GM18909 (cell line): ENCODE measurements around the gene TMEM117.
A peak's percentile ranks its signal among the peaks of the same experiment; 100 is the strongest.

Experiments
- ATAC-seq: cut with Tn5 transposase; IDR thresholded peaks from one replicate; pipeline ENCODE4 v1.9.1; 2021; ENCODE audit warnings: mild to moderate bottlenecking; ENCODE audit not compliant: unreplicated experiment, poor library complexity

The TMEM117 gene

DNA sequence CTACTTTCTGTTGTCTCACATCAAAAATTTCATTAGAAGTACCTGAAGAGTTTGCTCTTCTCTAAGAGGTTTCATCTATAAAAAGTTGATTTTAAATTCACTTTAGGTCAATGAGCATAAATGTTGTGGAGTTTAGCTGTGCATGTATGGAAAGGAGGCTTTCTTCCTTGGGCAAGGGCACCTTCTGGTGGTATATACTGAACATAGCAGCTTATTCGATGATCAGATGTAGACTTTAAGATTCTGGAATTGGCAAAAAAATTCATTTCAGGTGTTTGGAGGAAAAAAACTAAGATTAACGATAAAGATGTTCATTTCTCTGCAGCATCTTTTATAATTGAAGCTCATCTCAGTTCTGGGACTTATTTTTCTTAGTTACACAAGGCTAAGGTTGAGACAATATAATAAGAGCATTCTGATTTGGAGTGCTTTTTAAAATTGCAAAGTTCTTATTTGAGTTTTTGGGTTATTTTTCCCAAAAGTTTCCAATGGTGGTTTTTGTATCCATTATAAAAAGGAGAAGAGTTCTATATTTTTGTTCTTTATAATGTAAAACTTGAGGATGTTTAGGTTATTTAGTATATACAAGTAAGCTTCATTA is 46.8 kb downstream of the TMEM117 start:
- ATAC-seq: peak; percentile 96

DNA sequence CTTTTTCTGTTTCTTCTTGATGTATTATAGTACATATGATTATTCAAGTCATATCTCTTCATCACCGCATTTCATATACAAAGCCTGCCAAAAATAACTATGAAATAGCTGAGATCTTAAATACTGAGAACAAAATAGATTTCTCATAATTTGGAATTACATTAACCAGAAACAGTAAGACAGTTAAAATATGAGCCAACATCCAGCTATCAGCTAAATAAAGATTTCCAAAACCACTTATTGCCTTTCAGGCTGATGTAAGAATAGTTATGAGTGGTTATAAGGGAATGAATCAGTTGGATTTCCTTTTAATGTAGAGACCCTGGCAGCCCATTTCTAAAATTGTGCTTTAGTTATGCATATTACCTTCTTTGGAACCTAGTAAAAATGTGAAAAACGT is 47.4 kb downstream of the TMEM117 start:
- no peak for ATAC-seq

DNA sequence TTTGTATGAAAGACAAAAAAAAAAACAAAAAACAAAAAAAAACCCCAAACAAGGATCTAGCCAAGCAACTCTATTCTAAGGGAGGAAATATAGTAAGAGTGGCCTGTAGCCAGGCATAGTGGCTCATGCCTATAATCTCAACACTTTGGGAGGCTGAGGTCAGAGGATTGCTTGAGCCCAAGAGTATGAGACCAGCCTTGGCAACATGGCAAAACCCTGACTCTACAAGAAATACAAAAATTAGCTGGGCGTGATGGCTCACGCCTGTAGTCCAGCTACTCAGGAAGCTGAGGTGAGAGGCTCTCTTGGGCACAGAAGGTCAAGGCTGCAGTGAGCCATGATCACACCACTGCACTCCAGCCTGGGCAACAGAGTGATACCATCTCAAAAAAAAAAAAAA is 47.9 kb downstream of the TMEM117 start:
- no peak for ATAC-seq

DNA sequence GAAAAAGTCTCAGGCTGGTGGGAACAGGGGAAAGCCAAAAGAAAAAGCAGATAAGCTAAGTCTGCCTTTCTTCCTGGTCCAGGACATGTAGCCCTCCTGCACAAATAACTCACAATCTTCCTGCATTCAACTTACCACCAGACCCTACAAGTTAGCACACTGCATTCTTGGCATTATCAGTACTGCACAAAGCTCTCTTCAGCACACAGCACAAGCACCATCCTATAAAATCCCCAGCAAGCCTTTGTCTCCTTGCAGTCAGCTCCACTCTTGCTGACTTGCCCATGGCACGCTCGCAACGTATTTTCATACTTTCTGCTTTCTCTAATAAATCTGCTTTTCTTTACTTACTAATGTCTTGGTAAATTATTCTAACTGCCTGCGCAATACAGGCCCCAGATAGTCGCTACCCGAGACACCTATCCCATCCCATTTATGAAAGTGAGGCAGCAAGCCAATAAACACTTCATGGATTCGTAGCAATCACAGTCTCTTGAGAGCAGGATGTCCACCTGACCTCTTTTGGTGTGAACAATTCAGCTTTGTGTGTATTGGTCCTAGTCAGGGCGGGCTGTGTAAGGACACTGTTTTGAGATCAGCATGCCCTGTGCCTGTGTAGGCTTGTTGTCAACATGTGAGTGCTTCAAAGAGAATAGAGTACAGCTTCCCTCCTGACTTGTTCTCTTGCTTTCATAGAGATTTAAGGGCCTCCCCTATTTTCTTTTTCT is 49.0 kb downstream of the TMEM117 start:
- ATAC-seq: no peak

DNA sequence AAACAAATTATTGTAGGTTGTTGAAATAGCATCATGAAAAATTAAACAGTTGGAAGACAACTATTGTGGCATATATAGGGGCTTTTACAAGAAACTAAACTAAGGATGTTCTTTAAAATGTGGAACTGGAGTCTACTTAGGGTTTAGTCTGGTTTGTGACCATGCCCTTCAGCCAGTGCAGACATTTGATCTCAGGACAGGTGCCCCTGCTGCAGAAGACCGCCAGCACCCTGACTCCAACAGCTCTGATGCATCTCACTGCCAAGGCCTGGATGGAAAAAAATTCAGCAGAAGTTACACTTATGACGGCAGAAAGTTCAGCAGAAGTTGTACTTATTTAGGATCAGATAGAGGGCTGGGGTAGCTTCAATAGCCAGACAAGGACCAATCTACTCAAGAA is 51.5 kb downstream of the TMEM117 start:
- no peak for ATAC-seq

DNA sequence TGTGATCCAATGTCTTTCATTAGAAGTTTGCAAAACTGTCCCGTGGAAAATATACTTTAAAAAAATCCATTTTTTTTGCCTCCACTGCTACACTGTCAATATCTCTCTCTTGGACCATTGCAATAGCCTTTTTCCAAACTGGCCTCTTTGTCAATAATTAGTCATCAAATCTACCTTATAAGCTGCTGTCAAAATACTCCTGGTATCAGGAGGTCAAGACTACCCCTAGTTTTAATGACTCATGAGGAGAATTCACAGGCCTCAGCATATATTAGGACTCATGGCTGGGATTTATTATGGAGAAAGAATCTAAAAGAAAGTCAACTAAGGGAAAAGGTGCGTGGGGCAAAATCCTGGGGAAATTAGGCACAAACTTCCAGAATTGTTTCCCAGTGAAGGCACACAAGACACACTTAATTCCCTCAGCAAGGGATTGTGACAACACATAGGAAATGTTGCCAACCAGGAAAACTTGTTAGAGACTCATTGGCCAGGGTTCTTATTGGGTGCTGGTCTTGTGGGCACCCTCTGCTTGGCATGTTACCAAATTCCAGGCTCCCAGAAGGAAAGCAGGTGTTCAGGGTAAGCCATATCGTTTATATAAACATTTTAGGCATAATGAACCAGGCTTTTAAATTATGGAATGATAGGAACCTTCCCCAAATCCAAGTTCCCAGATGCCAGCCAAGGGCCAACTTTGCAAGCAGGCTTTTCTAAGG is 56.1 kb downstream of the TMEM117 start:
- ATAC-seq: no peak

DNA sequence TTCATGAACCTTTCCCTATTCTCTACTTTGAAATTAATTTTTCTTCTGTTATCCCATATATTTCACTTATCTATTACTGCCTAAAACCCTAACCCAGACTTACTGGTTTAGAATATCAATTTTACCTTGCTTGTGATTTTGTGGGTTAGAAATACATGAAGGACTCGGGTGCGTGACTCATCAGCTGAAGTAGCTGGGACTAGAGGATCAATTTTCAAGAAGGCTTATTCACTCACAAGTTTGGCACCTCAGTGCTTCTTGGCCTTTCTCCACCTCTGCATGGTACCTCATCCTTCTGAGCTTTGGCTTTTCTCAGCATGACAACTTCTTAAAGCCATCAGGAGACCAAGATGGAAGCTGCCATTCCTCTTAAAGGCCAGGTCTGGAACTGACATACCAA is 57.8 kb downstream of the TMEM117 start:
- no peak for ATAC-seq

DNA sequence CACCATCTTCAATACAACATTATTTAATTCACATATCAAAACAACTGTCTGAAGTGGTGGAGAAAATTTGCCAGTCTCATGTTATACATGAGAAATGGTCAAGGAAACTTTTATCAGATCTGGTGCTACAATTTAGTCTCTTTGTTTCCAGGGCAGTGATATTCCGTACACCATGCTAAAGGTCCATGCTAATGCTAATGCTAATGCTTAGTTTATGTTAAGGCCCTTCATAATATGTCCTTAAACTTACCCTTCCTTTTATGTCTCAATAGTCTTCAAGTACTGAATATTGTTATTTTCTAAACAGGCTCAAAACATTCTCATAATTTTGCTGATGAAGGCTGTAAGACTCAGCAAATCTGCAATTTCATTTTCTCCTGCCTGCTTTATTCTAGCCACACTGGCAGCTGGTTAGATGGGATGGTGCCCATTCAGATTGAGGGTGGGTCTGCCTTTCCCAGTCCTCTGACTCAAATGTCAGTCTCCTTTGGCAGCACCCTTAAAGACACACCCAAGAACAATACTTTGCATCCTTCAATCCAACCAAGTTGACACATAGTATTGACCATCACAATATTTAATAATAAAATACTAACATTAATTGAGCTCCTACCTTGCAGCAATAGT is 59.8 kb downstream of the TMEM117 start:
- ATAC-seq: no peak

DNA sequence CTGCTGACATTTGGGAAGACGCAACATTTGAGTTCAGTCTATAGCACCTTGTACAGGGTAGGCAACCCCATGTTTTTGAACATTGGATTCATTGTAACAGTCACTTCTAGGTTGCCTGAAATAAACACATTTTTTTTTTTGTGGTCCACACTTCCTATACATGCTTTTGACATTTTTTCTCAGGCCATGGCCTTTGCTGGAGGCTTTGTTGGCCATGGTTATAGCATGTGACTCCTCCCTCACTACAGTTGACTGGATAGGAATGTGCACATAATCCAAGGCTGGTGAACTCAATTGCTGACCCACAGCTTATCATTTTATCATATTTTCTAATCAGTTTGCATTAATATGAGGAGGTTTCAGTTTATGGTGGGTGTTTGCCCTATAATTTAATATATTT is 60.6 kb downstream of the TMEM117 start:
- ATAC-seq: no peak

DNA sequence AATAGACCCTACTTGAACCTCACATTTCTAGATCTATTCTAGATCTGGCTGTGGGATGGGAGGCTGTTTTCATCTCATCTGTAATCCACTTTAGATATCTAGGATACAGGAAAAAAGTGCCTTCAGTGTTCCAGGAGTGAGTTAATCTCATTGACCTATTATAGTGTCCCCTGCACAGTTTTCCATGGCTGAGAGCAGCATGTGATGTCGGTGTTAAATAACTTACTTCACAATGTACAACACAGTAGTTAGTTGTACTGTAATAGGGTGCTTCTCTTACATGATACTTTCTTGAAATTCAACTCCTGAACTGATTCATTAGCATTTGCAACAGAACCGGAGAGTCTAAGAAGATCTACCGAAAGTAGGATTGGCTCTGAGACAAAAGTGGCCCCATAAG is 62.6 kb downstream of the TMEM117 start:
- ATAC-seq: no peak

DNA sequence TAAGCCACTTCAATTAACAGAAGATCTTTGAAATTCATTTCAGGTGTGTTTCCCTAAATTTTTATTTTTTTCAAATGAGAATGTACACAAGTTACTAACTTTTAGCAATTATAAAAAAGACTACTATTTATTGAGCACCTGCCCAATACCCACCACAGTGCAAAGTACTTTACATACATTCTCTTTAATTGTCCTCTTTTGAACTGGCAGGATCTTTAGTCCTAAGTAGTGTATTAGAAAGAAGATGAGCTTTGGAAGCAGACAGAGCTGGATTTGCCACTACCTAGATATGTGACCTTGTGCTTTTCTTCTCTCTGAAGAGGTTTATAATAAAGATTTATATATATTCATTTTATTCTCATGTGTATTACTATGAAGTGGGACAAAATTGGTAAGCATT is 63.7 kb downstream of the TMEM117 start:
- no peak for ATAC-seq

DNA sequence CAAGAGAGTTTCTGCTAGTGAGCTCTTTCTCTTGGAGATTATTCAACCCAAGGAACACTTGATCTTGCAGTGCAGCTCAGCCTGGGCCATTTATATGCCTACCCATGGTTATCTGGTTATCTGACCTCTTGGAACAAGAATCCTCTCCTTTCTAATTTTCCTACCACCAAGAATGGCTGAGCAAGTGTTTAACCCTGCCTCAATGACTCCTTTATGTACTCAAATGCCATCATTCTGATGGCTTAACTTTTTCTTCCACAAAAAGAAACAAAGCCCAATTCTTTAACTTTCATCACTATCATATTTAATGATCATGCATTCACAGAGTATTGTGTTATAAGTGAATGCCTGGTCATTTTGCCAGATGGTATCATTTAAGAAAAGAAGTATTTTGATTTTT is 67.8 kb downstream of the TMEM117 start:
- ATAC-seq: no peak

DNA sequence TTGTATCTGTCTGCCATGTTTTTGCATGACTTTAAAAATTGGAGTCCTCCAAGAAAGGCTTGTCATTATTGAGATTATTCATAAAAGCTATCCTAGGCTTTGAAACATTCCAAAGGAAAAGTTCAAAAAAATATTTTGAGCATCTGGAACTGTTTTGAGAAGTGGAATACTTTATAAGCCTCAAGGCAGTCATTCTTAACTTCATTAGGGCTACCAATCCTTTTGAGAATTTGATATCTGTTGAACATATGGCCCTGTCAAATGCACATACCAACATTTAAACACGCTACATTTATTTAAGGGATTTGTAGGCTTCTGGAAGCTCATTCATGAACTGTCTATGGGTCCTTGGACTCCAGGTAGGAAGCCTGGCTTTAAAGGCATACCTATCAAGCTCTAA is 77.0 kb downstream of the TMEM117 start:
- no peak for ATAC-seq

DNA sequence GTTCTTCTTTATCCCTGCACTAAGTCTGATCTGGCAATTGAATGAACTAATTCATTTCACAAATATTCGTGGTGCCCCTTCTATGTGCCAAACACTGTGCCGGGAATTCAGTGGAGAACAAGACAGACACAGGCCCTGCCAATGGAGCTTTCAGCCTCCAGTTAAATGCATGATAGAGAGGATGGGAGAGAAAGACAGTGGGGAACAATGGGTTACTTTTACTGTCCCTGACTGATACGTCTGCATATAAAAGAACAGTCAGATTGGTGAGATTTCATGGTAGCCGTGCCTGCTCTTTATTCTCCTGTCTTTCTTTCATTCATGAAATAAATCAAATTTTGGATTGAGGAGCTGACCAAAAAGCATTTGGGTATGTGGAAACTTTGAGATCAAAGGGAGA is 78.5 kb downstream of the TMEM117 start:
- no peak for ATAC-seq

DNA sequence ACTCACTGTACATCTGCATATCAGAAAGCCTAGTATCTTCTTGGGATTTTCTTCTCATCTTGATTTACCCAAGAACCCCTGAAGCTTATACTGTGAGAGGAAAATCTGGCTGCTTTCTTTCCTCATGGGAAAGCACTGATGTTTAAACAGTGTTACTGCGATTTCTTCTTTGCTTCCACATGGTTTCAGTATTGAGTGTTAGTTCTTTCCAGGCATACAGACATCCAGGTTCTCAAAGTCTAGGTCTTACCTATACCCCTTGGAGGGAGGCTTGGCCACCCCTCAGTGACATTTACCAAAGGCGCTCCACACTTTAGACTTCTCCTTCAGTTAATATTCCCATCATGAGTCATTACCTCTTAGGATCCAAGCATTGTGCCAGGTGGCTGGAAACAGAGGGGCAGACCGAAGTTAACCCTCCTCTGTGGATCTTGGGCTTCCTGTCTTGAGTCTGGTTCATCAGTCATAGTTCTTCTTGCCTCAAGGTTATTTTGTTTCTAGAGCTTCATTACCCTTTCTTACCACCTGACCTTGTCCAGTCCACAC is 79.1 kb downstream of the TMEM117 start:
- no peak for ATAC-seq

DNA sequence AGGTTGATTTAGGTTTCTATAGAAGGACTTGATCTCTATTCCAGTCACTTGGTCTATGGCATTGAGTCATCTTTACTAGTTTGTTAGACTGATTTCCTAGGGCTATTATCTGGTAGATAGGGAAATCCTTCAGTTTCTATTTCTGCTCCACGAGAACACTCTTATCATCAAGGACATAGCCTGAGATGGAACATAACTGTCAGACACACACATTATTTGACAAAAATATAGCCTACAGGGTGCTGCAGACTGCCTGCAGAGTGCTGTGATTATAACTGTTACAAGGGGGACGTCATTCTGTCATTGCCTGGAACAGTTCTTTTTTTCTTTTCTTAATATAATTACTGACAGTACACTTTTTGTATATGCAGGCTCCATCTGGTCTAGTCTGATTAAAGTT is 82.0 kb downstream of the TMEM117 start:
- ATAC-seq: no peak

DNA sequence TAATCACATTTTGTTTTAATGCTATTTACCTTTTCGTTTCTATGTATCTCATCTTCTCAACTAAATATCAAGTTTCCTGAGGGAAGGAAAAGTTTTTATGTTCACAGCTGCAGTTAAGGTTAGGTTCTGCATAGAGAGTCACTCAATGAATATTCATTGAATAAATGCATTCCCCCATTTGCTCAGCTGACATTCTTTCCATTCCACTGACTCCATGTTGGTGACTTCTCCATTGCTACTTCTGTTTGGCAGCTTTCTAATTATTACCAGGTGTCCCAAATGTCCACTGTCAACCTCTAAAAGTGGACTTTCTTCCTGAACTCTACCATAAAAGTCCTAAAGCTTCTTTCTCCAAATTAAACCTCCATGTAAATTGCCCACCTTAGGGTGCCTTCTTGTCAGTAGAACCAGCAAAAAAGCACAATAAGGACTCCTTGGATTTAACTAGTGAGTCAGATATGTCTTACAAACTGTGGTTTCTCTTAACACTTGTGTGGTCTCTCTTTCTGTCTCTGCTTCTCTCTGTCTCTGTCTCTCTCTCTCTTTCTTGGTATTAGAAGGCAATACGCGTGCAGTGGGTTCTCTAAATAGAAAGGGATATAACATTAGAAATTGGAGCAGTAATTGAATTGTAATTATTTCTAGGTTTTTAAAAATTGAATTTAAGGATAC is 85.9 kb downstream of the TMEM117 start:
- ATAC-seq: no peak

DNA sequence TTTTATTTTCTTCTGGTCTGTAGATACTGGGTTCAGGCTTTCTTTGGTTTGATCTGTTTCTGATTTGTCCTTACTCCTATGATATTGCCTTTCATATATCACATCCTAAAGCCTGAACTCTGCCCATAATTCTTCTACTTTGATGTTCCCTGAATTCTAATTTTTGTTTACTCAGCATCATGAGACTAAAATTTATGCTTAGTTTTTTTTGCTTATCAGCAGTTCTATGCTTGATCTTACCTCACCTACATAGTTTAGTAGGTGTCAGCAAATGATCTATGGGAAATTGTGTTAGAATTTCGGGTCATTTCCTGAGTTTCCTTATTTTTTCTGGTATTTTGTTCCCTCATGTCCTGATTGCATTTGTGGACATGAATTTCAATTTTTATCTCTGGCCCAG is 94.2 kb downstream of the TMEM117 start:
- ATAC-seq: no peak

DNA sequence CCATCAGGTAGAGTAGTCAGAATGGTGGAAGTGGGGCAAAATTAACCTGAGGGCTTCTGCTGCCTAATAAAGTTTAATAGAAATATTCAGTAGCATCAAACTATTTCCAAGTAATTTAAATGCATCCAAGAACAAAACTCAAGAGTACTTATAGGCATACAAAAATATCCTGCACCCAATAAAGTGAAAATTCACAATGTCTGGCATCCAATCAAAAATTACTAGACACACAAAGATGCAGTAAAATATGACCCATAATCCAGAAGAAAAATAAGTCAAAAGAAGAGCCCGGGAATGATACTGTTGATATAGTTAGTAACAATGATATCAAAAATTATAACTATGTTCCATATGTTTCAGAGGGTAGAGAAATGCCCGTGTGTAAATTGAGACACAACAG is 95.3 kb downstream of the TMEM117 start:
- no peak for ATAC-seq

DNA sequence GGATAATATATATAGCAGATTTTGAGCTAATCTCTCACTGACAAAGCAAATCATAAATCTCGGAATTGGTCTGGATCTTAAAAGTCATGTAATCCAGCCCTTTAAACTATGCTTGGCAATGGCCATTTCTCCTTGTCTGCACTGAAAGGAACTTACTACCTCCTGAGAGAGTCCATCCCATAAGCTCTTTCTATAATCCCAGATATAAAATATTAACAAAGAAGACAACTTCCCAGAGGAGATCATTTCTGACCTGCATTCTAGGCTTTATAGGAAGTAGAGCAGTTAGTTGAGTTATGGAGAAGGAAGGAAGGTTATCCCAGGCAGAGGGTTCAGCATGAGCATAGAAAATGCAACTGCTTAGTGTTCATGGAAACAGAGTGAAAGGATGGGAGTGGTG is 99.7 kb downstream of the TMEM117 start:
- ATAC-seq: no peak
